Brain microvascular endothelial cell (primary cell): ENCODE data around the gene CNTNAP2.

ENCODE experiments used
- DNase-seq: peaks from one replicate; pipeline ENCODE4 v3.0.0-alpha.2; 2020
- H3K27ac ChIP-seq: fragments of 250-450 bp; sonication (Bioruptor Pico); 2 replicates; pipeline ENCODE4 v1.5.1; 2020; ENCODE audit warnings: mild to moderate bottlenecking, moderate library complexity
- H3K27me3 ChIP-seq: fragments of 250-450 bp; sonication (Bioruptor Pico); replicated peaks from 2 replicates; pipeline ENCODE4 v1.5.1; 2020; ENCODE audit warnings: mild to moderate bottlenecking
- H3K36me3 ChIP-seq: fragments of 250-450 bp; sonication (Bioruptor Pico); replicated peaks from 2 replicates; pipeline ENCODE4 v1.5.1; 2020; ENCODE audit warnings: mild to moderate bottlenecking
- H3K4me3 ChIP-seq: 2 replicates; pipeline ENCODE4 v1.5.1; 2011; ENCODE audit warnings: low read depth, mild to moderate bottlenecking, control low read depth, low read length, moderate library complexity
- in situ Hi-C: cut with HindIII; loops from 2 replicates; pipeline ENCODE4 v1.10.0; 2017; ENCODE audit warnings: low sequenced_read_pairs, low pct_ligation_motif_present
- TF ChIP-seq, protein P1 (sequence below): IDR thresholded peaks from 2 replicates; pipeline ENCODE4 v1.5.1; 2011; ENCODE audit warnings: low read depth, mild to moderate bottlenecking, moderate library complexity, low read length, control low read depth, inconsistent platforms; ENCODE audit errors: missing control alignments

CNTNAP2 gene

DNA sequence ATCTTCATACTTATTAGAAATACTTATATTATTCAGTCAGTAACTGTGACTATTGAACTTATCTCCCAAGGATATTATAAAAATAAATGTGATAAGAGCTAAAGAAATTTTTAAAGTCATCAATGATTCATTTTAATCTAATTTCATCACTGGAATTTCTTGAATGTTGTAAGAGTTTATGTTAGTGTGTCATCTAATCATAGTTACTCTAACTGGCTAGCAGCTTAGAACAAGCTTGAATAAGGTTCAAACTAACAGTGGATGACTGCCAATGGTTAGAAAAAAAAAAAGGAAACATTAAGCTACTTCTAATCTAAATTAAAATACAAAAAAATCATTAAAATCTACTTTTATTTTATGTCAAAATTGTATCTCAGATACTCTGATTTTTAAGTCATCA is 1066.3 kb downstream of the CNTNAP2 start:
- DNase-seq = no peak
- in situ Hi-C loops = no loop called here
- TF ChIP-seq, protein P1, sequence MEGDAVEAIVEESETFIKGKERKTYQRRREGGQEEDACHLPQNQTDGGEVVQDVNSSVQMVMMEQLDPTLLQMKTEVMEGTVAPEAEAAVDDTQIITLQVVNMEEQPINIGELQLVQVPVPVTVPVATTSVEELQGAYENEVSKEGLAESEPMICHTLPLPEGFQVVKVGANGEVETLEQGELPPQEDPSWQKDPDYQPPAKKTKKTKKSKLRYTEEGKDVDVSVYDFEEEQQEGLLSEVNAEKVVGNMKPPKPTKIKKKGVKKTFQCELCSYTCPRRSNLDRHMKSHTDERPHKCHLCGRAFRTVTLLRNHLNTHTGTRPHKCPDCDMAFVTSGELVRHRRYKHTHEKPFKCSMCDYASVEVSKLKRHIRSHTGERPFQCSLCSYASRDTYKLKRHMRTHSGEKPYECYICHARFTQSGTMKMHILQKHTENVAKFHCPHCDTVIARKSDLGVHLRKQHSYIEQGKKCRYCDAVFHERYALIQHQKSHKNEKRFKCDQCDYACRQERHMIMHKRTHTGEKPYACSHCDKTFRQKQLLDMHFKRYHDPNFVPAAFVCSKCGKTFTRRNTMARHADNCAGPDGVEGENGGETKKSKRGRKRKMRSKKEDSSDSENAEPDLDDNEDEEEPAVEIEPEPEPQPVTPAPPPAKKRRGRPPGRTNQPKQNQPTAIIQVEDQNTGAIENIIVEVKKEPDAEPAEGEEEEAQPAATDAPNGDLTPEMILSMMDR = no peak
- Histone ChIP-seq H3K27ac (no peak overlapping the region), H3K36me3 (no peaks in the 10 kb centered on the region), H3K27me3 (no peaks in the 10 kb centered on the region), H3K4me3 (no peak overlapping the region)

DNA sequence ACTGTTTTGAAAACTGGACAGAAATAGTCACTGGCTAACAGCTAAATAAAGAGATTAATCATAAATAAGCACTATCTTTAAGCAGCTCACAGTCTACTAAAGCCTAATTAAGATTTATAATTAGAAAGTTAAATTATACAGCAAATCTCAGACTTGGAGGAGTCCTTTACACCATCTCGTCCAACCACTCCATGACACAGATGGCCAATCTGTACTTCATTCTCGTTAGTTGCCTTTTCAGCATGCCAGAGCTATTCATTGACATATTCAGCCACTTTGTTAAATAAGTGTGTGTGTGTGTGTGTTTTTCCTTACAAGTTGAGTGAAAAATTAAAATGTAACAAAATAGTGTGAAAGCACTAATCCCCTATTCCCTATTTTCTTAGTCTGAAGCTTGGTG is 1066.7 kb downstream of the CNTNAP2 start:
- H3K27ac ChIP-seq = no peak overlapping the region
- in situ Hi-C loops = no loop called here
- no peaks in the 10 kb centered on the region for H3K27me3 ChIP-seq
- DNase-seq = no peak
- no peaks in the 10 kb centered on the region for H3K36me3 ChIP-seq
- no peak overlapping the region for H3K4me3 ChIP-seq
- TF ChIP-seq, protein P1 = no peak

DNA sequence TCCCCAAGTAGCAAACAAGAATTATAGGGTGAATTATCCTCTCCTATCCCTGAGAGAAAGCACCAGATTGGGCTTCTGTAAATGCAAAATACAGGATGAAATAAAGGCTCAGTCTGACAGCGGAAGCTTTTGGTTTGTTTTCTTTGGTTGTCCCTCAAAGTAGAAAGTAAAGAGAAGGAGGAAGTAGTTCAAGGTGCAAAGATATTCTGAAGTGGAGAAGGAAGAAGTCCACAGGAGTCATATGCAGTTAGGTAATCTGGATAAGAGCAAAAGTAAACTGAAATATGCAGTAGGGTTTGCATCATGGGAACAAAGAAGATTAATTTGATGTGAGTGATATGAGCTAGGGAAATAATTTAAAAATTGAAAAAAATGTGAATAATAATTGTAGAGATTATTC is 1071.9 kb downstream of the CNTNAP2 start:
- Histone ChIP-seq H3K27me3 (no peaks in the 10 kb centered on the region), H3K4me3 (no peak overlapping the region), H3K27ac (no peak overlapping the region), H3K36me3 (no peaks in the 10 kb centered on the region)
- TF ChIP-seq, protein P1 = no peak
- DNase-seq = no peak
- in situ Hi-C loops = no loop called here

DNA sequence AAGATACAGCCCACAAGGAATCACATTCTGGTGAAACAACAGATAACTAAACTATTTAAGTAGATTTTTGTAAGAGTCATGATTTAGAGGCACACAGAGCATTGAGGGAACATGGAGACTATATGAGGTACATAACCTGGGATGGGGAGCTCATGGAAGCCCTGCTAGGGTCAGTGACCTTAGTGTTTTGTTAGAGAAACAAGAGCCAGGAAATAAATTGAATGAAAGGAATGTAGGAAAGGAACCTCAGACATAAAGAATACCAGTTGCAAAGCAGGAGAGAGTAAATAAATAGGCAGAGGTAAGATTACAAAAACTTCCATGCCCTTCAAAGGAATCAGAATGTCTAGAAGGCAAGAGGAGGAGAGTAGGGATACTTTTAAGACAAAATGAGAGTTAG is 1076.9 kb downstream of the CNTNAP2 start:
- H3K36me3 ChIP-seq = no peaks in the 10 kb centered on the region
- TF ChIP-seq, protein P1 = no peak
- no peak overlapping the region for H3K4me3 ChIP-seq
- no peak for DNase-seq
- H3K27ac ChIP-seq = no peak overlapping the region
- no peaks in the 10 kb centered on the region for H3K27me3 ChIP-seq
- in situ Hi-C loops = no loop called here

DNA sequence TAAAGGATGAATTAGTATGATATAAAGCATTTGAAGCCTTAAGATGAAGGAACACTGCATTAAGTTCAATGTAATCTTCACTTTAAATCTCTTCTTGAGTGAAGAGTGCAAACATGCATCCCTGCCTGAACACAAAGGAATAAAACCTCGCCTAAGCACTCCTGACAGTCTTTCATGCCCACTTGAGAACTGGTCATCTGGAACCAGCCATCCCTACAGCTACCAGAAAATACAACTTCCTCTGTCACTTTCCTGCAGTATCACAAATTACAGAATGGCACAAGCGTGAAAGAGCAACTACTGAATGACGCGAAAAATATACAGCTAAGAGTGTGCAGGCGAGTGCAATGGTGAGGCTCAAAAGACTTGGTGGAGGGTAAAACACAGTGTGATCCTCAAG is 1079.9 kb downstream of the CNTNAP2 start:
- in situ Hi-C loops = no loop called here
- no peaks in the 10 kb centered on the region for H3K36me3 ChIP-seq
- TF ChIP-seq, protein P1 = no peak
- DNase-seq = no peak
- H3K27me3 ChIP-seq = no peaks in the 10 kb centered on the region
- H3K4me3 ChIP-seq = no peak overlapping the region
- H3K27ac ChIP-seq = no peak overlapping the region

DNA sequence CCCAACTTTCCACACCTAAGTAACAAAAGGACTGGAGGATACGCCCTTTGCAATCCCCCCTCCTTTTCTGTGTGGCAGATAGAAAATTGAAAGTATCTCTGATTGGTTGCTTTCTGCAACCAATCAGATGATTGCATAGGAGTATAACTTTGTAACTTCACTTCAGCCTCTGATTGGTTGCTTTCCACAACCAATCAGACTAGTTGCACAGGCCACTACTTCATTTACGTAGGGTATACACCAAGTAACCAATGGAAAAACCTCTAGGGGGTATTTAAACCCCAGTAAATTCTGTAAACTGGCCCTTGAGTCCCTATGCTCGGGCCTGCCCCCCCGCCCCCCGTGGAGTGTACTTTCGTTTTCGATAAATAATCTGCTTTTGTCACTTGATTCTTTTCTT is 1080.4 kb downstream of the CNTNAP2 start:
- in situ Hi-C loops = no loop called here
- H3K4me3 ChIP-seq = no peak overlapping the region
- no peak for DNase-seq
- H3K36me3 ChIP-seq = no peaks in the 10 kb centered on the region
- TF ChIP-seq, protein P1 = no peak
- no peak overlapping the region for H3K27ac ChIP-seq
- no peaks in the 10 kb centered on the region for H3K27me3 ChIP-seq
